Peyer's patch (tissue), 4 donors: ENCODE results near the gene RFX3. TPM values are rescaled to one million over a fixed set of nuclear protein-coding genes. Genes with fewer than 3 reads are reported as not detected.

Source experiments
- DNase-seq, 3 donors: peaks; one replicate each; pipeline ENCODE4 v3.0.0-alpha.2; 2017 to 2019
- H3K27ac ChIP-seq, 4 donors: fragments of 200-600 bp; sonication (generic); one replicate each; pipeline ENCODE4 v1.5.1; 2016 to 2019
- H3K27me3 ChIP-seq, 2 donors: fragments of 200-600 bp; sonication (generic); one replicate each; pipeline ENCODE4 v1.5.1; 2019
- H3K36me3 ChIP-seq, 3 donors: fragments of 200-600 bp; sonication (generic); one replicate each; pipeline ENCODE4 v1.5.1; 2016 to 2019
- H3K4me1 ChIP-seq, 4 donors: fragments of 200-600 bp; sonication (generic); one replicate each; pipeline ENCODE4 v1.5.1; 2016 to 2019
- H3K4me3 ChIP-seq, 4 donors: fragments of 200-600 bp; sonication (generic); 1 replicate in 3 of 4; 2 replicates in 1 of 4; pipeline ENCODE4 v1.5.1; 2016 to 2019; ENCODE audit warnings: mild to moderate bottlenecking in 1 of 4
- H3K9me3 ChIP-seq, 4 donors: fragments of 200-600 bp; sonication (generic); one replicate each; pipeline ENCODE4 v1.5.1; 2016 to 2019; ENCODE audit warnings: mild to moderate bottlenecking in 1 of 4
- POLR2A ChIP-seq, 2 donors: fragments of 450-650 bp; IDR thresholded peaks; one replicate each; pipeline ENCODE4 v1.5.1; 2017; ENCODE audit warnings: antibody characterized with exemption in 2 of 2, mild to moderate bottlenecking in 2 of 2, moderate library complexity in 2 of 2
- total RNA-seq, 4 donors: library from RNA; depleted of rRNA; stranded (reverse); fragments of >200 nt; gene quantifications; one replicate each; pipeline ENCODE4 v1.1.0, GENCODE V29; 2016
- TF ChIP-seq, protein P1 (sequence below), 6 experiments: fragments of 450-650 bp in 4 of 6; fragments of 200-600 bp in 2 of 6; sonication (generic) in 1 of 6; IDR thresholded peaks; one replicate each; pipeline ENCODE4 v1.5.1; 2017 to 2019; ENCODE audit warnings: antibody characterized with exemption in 6 of 6, mild to moderate bottlenecking in 3 of 6, moderate library complexity in 1 of 6

The RFX3 gene
- total RNA-seq, 4 donors from 2014 or later, result 3.9 to 31.4 (median 9.5) TPM

DNA sequence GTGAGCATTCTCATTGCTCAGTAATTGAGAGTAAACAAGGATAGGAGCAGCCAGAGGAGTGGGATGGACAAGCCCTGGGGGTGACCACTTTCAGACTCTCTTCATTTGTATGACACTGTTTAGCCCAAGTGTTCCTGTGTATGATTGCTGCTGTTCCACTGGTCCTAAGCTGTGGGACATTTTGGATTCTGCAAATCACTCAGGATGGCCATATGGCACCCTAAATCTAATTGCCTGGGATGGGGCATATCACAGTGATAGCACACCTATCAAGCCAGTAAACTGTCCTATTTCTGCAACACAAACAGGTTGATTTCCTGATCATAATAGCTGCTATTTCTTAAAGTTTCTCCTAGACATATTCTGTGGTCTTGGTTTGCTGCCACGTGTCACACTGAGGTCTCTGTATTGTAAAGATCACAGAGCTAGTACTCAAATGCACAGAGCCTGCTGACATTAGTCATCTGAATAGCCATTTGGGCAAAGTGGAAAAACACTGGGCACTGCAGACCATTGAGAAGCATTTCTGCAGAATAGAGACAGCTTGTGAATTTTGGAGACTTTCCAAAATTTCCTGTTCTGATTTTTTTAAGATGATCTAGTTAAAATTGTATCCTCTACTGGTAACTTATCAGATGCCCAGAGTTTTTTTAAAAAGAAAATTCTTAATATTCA is 320.2 kb downstream of the RFX3 start:
- Histone ChIP-seq H3K27ac (no peak overlapping the region), H3K9me3 (no peaks in the 10 kb centered on the region), H3K4me3 (no peak overlapping the region), H3K4me1 (no peaks in the 10 kb centered on the region), H3K27me3 (no peaks in the 10 kb centered on the region), H3K36me3 (no peaks in the 10 kb centered on the region)
- no peak for DNase-seq
- TF ChIP-seq, protein P1, sequence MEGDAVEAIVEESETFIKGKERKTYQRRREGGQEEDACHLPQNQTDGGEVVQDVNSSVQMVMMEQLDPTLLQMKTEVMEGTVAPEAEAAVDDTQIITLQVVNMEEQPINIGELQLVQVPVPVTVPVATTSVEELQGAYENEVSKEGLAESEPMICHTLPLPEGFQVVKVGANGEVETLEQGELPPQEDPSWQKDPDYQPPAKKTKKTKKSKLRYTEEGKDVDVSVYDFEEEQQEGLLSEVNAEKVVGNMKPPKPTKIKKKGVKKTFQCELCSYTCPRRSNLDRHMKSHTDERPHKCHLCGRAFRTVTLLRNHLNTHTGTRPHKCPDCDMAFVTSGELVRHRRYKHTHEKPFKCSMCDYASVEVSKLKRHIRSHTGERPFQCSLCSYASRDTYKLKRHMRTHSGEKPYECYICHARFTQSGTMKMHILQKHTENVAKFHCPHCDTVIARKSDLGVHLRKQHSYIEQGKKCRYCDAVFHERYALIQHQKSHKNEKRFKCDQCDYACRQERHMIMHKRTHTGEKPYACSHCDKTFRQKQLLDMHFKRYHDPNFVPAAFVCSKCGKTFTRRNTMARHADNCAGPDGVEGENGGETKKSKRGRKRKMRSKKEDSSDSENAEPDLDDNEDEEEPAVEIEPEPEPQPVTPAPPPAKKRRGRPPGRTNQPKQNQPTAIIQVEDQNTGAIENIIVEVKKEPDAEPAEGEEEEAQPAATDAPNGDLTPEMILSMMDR (IDR thresholded peaks at IDR 0.05), result no peak
- TF ChIP-seq POLR2A (IDR thresholded peaks at IDR 0.05), result no peak

DNA sequence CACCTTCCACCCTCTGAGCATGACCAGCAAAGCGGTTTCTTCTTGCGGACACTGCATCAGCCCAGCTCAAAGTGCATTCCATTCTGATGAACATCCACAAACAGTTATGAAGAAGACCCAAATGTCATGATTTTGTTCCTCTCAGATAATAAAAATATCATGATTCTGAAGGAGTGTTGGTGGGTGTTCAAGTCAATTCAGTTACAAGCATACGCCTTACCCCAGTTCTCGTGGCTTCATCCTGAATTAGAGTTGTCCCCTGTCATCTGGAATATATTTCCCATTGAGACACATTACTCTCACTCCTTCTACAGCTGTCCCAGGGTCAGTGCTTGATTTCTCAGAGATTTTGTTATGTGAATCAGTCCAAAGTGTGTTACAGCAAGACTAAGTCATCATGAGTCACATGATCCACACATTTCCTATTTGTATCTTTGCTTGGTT is 325.4 kb downstream of the RFX3 start:
- H3K27ac ChIP-seq, result no peak overlapping the region
- no peaks in the 10 kb centered on the region for H3K27me3 ChIP-seq
- H3K4me3 ChIP-seq, result no peak overlapping the region
- H3K36me3 ChIP-seq, result no peaks in the 10 kb centered on the region
- H3K4me1 ChIP-seq, result no peaks in the 10 kb centered on the region
- DNase-seq, result no peak
- no peak for TF ChIP-seq POLR2A (IDR thresholded peaks at IDR 0.05)
- TF ChIP-seq, protein P1 (IDR thresholded peaks at IDR 0.05), result no peak
- no peaks in the 10 kb centered on the region for H3K9me3 ChIP-seq

DNA sequence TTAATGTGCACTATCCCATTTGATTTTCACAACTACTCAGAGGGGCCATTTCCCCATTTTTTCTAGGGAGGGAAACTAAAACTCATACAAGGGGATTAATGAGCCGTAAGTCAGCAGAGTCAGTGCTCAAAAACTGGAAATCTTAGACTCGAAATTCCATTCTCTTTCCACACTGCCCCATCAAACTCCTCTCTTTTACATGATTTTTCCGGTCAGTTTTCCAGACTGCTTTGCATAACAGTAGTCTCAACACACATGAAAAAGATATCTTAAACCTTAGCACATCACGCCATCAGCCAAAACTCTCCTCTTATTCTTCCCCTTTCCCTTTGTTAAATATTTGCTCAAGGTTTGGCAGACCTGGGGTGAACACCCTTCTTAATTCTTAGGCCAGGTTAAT is 332.0 kb downstream of the RFX3 start:
- H3K9me3 ChIP-seq, result no peaks in the 10 kb centered on the region
- no peaks in the 10 kb centered on the region for H3K36me3 ChIP-seq
- H3K27ac ChIP-seq, result no peak overlapping the region
- no peaks in the 10 kb centered on the region for H3K27me3 ChIP-seq
- no peak overlapping the region for H3K4me3 ChIP-seq
- H3K4me1 ChIP-seq, result no peaks in the 10 kb centered on the region
- DNase-seq, result no peak
- TF ChIP-seq, protein P1 (IDR thresholded peaks at IDR 0.05), result no peak
- TF ChIP-seq POLR2A (IDR thresholded peaks at IDR 0.05), result no peak

DNA sequence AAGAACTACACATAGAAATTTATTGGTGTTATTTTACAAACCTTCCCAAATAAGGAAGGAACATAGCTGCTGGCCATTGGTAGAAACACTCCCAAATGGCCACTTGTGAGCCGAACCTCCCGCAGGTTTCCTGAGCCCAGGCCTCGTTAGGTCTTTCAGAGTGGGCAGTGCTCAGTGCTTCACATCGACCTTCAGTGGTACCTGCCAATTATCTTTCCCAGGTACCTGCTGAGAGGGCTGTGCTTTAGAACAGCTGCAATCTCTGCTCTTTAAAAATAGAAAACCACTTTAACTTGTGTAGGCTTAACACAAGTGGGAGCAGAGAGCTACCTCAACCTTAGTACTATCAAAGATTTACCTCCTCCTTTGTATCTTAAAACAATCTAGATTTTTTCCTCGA is 334.1 kb downstream of the RFX3 start:
- TF ChIP-seq, protein P1 (IDR thresholded peaks at IDR 0.05), result no peak
- TF ChIP-seq POLR2A (IDR thresholded peaks at IDR 0.05), result no peak
- Histone ChIP-seq H3K27ac (no peak overlapping the region), H3K9me3 (no peaks in the 10 kb centered on the region), H3K4me1 (no peaks in the 10 kb centered on the region), H3K36me3 (no peaks in the 10 kb centered on the region), H3K27me3 (no peaks in the 10 kb centered on the region), H3K4me3 (no peak overlapping the region)
- no peak for DNase-seq

DNA sequence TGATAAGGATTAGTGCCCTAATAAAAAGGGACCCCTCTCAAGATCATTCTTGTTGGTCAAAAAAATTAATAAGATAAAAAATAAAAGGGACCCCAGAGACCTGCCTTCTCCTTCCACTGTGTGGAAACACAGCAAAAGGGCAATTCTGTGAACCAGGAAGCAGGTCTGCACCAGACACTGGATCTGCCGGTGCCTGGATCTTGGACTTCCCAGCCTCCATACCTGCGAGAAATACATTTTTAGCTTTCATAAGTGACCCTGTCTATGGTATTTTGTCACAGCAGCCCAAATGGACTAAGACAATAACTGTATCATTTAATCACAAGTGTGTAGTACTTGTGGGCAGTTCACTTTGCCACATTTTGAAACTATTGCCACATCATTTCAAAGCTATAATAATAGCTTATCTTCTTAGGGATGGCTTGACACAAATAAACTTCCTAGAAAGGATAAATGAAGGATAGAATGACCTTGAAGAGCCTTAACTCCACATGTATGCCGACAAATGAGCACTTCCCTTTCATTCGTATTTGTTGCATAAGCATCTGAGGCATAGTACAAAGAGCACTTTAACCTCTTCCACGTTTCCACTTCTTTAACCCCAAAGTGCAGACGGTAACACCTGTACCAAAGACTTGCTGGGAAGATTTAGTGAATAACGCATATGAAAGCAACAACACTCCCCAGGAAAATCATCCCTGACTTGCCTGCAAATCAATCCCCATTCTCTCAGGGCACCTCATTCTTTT is 336.5 kb downstream of the RFX3 start:
- Histone ChIP-seq H3K4me1 (no peaks in the 10 kb centered on the region), H3K4me3 (no peak overlapping the region), H3K27me3 (no peaks in the 10 kb centered on the region), H3K9me3 (no peaks in the 10 kb centered on the region), H3K27ac (no peak overlapping the region), H3K36me3 (no peaks in the 10 kb centered on the region)
- no peak for DNase-seq
- TF ChIP-seq, protein P1 (IDR thresholded peaks at IDR 0.05), result no peak
- TF ChIP-seq POLR2A (IDR thresholded peaks at IDR 0.05), result no peak
